IMR-90 (cell line): ENCODE data around the gene VCL. TPM values are rescaled to one million over a fixed set of nuclear protein-coding genes. Genes with fewer than 3 reads are reported as not detected.
A peak's percentile ranks its signal among the peaks of the same experiment; 100 is the strongest.

Experiments used
- ATAC-seq: fragments of 200-7000 bp; cut with Tn5 transposase; 2 replicates; pipeline ENCODE4 v1.9.1; 2020; ENCODE audit warnings: low read depth, mild to moderate bottlenecking, moderate library complexity
- BruUV-seq: library from RNA; stranded (reverse); fragments of 400-500 nt; replicated peaks from 2 replicates; lab custom pipeline; 2021; lab: Mats Ljungman, UMichigan
- CTCF ChIA-PET: fragments of 300-600 bp; formaldehyde crosslinking; extraction: SDS; loops from one replicate; lab custom pipeline; 2021; ENCODE audit warnings: antibody characterized with exemption; lab: Yijun Ruan, JAX
- POLR2A ChIA-PET: fragments of 300-600 bp; sonication (Branson Sonifier 250); formaldehyde crosslinking; loops from one replicate; lab custom pipeline; 2022; ENCODE audit warnings: antibody characterized with exemption; ENCODE audit not compliant: unreplicated experiment; lab: Charles Lee
- DNase-seq: peaks from one replicate; pipeline ENCODE4 v3.0.0; 2013
- H2AFZ ChIP-seq: replicated peaks from 2 replicates; pipeline ENCODE3; 2013; ENCODE audit warnings: low read length, mild to moderate bottlenecking; ENCODE audit not compliant: poor library complexity
- H2AK5ac ChIP-seq: 2 replicates; pipeline ENCODE4 v1.6.1; 2013; ENCODE audit warnings: low read depth, low read length, inconsistent platforms
- H2AK9ac ChIP-seq: replicated peaks from 2 replicates; pipeline ENCODE3; 2013; ENCODE audit warnings: mild to moderate bottlenecking, low read depth, low read length, moderate library complexity; ENCODE audit not compliant: poor library complexity
- H2BK120ac ChIP-seq: 2 replicates; pipeline ENCODE4 v1.6.1; 2013; ENCODE audit warnings: low read depth, low read length, inconsistent platforms
- H2BK15ac ChIP-seq: 3 replicates; pipeline ENCODE4 v1.6.1; 2013; ENCODE audit warnings: low read depth, low read length, inconsistent platforms
- H2BK20ac ChIP-seq: 2 replicates; pipeline ENCODE4 v1.6.1; 2013; ENCODE audit warnings: low read depth, mild to moderate bottlenecking, inconsistent platforms, low read length, moderate library complexity
- H2BK5ac ChIP-seq: 2 replicates; pipeline ENCODE4 v1.6.1; 2013; ENCODE audit warnings: mild to moderate bottlenecking, low read depth, low read length, inconsistent platforms; ENCODE audit not compliant: poor library complexity, severe bottlenecking
- H3K14ac ChIP-seq: replicated peaks from 2 replicates; pipeline ENCODE4 v1.6.1; 2013; ENCODE audit warnings: low read depth, low read length, inconsistent platforms
- H3K18ac ChIP-seq: 2 replicates; pipeline ENCODE4 v1.6.1; 2013; ENCODE audit warnings: low read depth, low read length, control low read depth
- H3K23ac ChIP-seq: 2 replicates; pipeline ENCODE4 v1.6.1; 2013; ENCODE audit warnings: low read depth, low read length, inconsistent platforms
- H3K27ac ChIP-seq: 2 replicates; pipeline ENCODE4 v1.5.1; 2013; ENCODE audit warnings: mild to moderate bottlenecking, control low read depth, low read length; ENCODE audit not compliant: insufficient read depth
- H3K27me3 ChIP-seq: 2 replicates; pipeline ENCODE4 v1.6.1; 2013; ENCODE audit warnings: low read length; ENCODE audit not compliant: control insufficient read depth, insufficient read depth
- H3K36me3 ChIP-seq: 2 replicates; pipeline ENCODE4 v1.6.1; 2013; ENCODE audit warnings: low read length, mixed read lengths; ENCODE audit not compliant: control insufficient read depth, insufficient read depth
- H3K4ac ChIP-seq: 2 replicates; pipeline ENCODE4 v1.6.1; 2013; ENCODE audit warnings: low read depth, low read length, inconsistent platforms
- H3K4me1 ChIP-seq: 2 replicates; pipeline ENCODE4 v1.6.1; 2013; ENCODE audit warnings: low read length, mixed read lengths; ENCODE audit not compliant: control insufficient read depth, insufficient read depth
- H3K4me2 ChIP-seq: 2 replicates; pipeline ENCODE4 v1.6.1; 2013; ENCODE audit warnings: low read depth, mild to moderate bottlenecking, control low read depth, low read length, moderate library complexity
- H3K4me3 ChIP-seq: 2 replicates; pipeline ENCODE4 v1.5.1; 2013; ENCODE audit warnings: low read depth, mild to moderate bottlenecking, control low read depth, low read length, moderate library complexity; ENCODE audit not compliant: insufficient read depth
- H3K56ac ChIP-seq: 2 replicates; pipeline ENCODE4 v1.6.1; 2013; ENCODE audit warnings: low read length, inconsistent platforms; ENCODE audit not compliant: insufficient read depth; ENCODE audit errors: extremely low read depth
- H3K79me1 ChIP-seq, 2 experiments: 2 replicates each; pipeline ENCODE4 v1.6.1; 2013; ENCODE audit warnings: low read length in 2 of 2, inconsistent platforms in 1 of 2, low read depth in 1 of 2
- H3K9ac ChIP-seq: 2 replicates; pipeline ENCODE4 v1.6.1; 2013; ENCODE audit warnings: low read depth, low read length, control low read depth
- H3K9me1 ChIP-seq: 2 replicates; pipeline ENCODE4 v1.6.1; 2013; ENCODE audit warnings: low read length, inconsistent platforms; ENCODE audit not compliant: insufficient read depth
- H3K9me3 ChIP-seq: 2 replicates; pipeline ENCODE4 v1.6.1; 2013; ENCODE audit warnings: low read length; ENCODE audit not compliant: control insufficient read depth, insufficient read depth
- H4K20me1 ChIP-seq: 2 replicates; pipeline ENCODE4 v1.6.1; 2013; ENCODE audit warnings: low read length, inconsistent platforms; ENCODE audit not compliant: insufficient read depth
- H4K5ac ChIP-seq: 2 replicates; pipeline ENCODE4 v1.6.1; 2013; ENCODE audit warnings: mild to moderate bottlenecking, low read depth, low read length, control low read depth
- H4K8ac ChIP-seq, 2 experiments: 2 replicates each; pipeline ENCODE4 v1.6.1; 2013; ENCODE audit warnings: low read depth in 2 of 2, low read length in 2 of 2, control low read depth in 1 of 2, inconsistent platforms in 1 of 2
- H4K91ac ChIP-seq: 2 replicates; pipeline ENCODE4 v1.6.1; 2013; ENCODE audit warnings: low read depth, low read length, inconsistent platforms; ENCODE audit not compliant: insufficient read depth
- CEBPB ChIP-seq: IDR thresholded peaks from 2 replicates; pipeline ENCODE4 v1.6.1; 2012; ENCODE audit warnings: low read depth, low read length, improper control_type of control experiment
- MAZ ChIP-seq: IDR thresholded peaks from 2 replicates; pipeline ENCODE4 v1.6.1; 2012; ENCODE audit warnings: low read depth, mild to moderate bottlenecking, low read length, improper control_type of control experiment, moderate library complexity, borderline replicate concordance
- MXI1 ChIP-seq: IDR thresholded peaks from 2 replicates; pipeline ENCODE4 v1.6.1; 2012; ENCODE audit warnings: low read depth, mild to moderate bottlenecking, low read length, moderate library complexity, borderline replicate concordance
- NFE2L2 ChIP-seq: fragments of 150-350 bp; IDR thresholded peaks from 2 replicates; pipeline ENCODE4 v1.6.1; 2016; ENCODE audit warnings: low read depth, mild to moderate bottlenecking, low read length
- WGBS, 2 experiments: methylation state at CpG; one replicate each; pipeline versions ENCODE4 v1.1.5 to v1.1.7; 2013; ENCODE audit warnings: missing lambda C conversion rate in 2 of 2; ENCODE audit not compliant: insufficient read length in 1 of 2; ENCODE audit errors: extremely low coverage in 2 of 2; 5-methylcytosine and 5-hydroxymethylcytosine counted together
- dilution Hi-C: fragments of 300-500 bp; cut with HindIII; formaldehyde crosslinking; loops from one replicate; pipeline ENCODE4 v1.14.3; 2018; ENCODE audit warnings: low sequenced_read_pairs; ENCODE audit not compliant: unreplicated experiment
- in situ Hi-C: fragments of 300-500 bp; cut with MboI; formaldehyde crosslinking; loops from 3 replicates; pipeline ENCODE4 v1.14.3; 2019; ENCODE audit warnings: low sequenced_read_pairs, inconsistent platforms, mixed read lengths
- intact Hi-C: fragments of 100-400 bp; cut with micrococcal nuclease; formaldehyde crosslinking; loops from 2 replicates; pipeline ENCODE4 v1.10.0; 2022
- polyA plus RNA-seq, 3 experiments: library from polyadenylated mRNA; depleted of rRNA; stranded (reverse); fragments of >200 nt; gene quantifications; 2 replicates each; pipeline ENCODE4 v1.2.3, GENCODE V29; 2012; ENCODE audit warnings: low replicate concordance in 1 of 3
- total RNA-seq: library from RNA; depleted of rRNA; stranded (reverse); fragments of >200 nt; gene quantifications from 2 replicates; pipeline ENCODE4 v1.2.3, GENCODE V29; 2012
- TF ChIP-seq, protein P1 (sequence below): conservative IDR thresholded peaks from 2 replicates; pipeline ENCODE4 v1.5.1; 2012; ENCODE audit warnings: mild to moderate bottlenecking, low read depth, low read length, improper control_type of control experiment
- TF ChIP-seq, protein P2 (sequence below): fragments of 150-350 bp; IDR thresholded peaks from 2 replicates; pipeline ENCODE4 v1.6.1; 2016; ENCODE audit warnings: low read depth, mild to moderate bottlenecking, low read length, moderate library complexity, borderline replicate concordance

The VCL gene
- total and polyA plus RNA-seq, 2 of the 4 experiments (the other 2 are of a cell fraction), result 227 to 283 TPM

DNA sequence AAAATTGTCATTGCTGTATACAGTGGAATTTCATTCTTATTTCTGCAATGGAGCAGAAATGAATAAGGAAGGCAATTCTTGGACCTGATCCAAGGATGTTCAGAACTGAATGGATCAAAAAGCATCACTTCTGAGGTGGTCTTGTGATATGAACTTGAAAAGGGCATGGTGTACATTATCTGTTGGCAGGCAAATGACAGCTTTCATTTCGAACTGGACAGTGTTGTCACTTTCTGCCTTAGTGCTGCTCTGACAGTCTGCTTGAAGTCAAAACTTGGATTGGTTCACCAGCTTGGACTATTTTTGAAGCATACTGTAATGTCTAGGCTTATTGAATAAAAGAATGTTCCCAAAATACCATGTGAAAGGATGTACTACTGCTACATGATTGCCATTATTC lies 52.0 kb downstream of the VCL start:
- no TSS peak for BruUV-seq
- Histone ChIP-seq H3K27me3 (no peaks in the 10 kb centered on the region), H3K27ac (peak overlapping the region; percentile 48; the same call in 1 of the 2 replicates), H2BK20ac (peak overlapping the region; percentile 65; the same call in 1 of the 2 replicates), H3K79me1 (peaks cover 11 to 58% of the 10 kb centered on the region in 2 experiments; a peak in 3 of 4 replicates), H3K14ac (peak overlapping the region; percentile 61), H3K4me1 (peaks cover 21% of the 10 kb centered on the region), H3K18ac (peak overlapping the region; percentile 63; the same call in 1 of the 2 replicates), H3K9me3 (no peaks in the 10 kb centered on the region), H4K91ac (peak overlapping the region; percentile 33; the same call in 1 of the 2 replicates), H3K4ac (peak overlapping the region; percentile 60; the same call in 1 of the 2 replicates), H2BK5ac (peak overlapping the region; percentile 70), H4K20me1 (peaks cover 71% of the 10 kb centered on the region), H3K36me3 (peaks cover 13% of the 10 kb centered on the region), H3K4me2 (peak overlapping the region; percentile 43; the same call in 1 of the 2 replicates), H3K9me1 (peaks cover 25% of the 10 kb centered on the region), H3K4me3 (no peak overlapping the region), H3K9ac (no peak overlapping the region), H4K8ac (peak overlapping the region in 1 of 2 experiments; percentile 37; a peak in 1 of 4 replicates), H2BK15ac (no peak overlapping the region; the same call in 2 of the 3 replicates), H2AK9ac (no peak overlapping the region), H2BK120ac (peak overlapping the region; percentile 42), H3K23ac (peak overlapping the region; percentile 91), H3K56ac (no peak overlapping the region), H2AFZ (no peak overlapping the region), H2AK5ac (peak overlapping the region; percentile 77; the same call in 1 of the 2 replicates), H4K5ac (peak overlapping the region; percentile 9; the same call in 1 of the 2 replicates)
- TF ChIP-seq MXI1, result no peak
- TF ChIP-seq CEBPB, result no peak
- no peak for TF ChIP-seq MAZ
- TF ChIP-seq, protein P1, sequence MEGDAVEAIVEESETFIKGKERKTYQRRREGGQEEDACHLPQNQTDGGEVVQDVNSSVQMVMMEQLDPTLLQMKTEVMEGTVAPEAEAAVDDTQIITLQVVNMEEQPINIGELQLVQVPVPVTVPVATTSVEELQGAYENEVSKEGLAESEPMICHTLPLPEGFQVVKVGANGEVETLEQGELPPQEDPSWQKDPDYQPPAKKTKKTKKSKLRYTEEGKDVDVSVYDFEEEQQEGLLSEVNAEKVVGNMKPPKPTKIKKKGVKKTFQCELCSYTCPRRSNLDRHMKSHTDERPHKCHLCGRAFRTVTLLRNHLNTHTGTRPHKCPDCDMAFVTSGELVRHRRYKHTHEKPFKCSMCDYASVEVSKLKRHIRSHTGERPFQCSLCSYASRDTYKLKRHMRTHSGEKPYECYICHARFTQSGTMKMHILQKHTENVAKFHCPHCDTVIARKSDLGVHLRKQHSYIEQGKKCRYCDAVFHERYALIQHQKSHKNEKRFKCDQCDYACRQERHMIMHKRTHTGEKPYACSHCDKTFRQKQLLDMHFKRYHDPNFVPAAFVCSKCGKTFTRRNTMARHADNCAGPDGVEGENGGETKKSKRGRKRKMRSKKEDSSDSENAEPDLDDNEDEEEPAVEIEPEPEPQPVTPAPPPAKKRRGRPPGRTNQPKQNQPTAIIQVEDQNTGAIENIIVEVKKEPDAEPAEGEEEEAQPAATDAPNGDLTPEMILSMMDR, result no peak
- TF ChIP-seq, protein P2, sequence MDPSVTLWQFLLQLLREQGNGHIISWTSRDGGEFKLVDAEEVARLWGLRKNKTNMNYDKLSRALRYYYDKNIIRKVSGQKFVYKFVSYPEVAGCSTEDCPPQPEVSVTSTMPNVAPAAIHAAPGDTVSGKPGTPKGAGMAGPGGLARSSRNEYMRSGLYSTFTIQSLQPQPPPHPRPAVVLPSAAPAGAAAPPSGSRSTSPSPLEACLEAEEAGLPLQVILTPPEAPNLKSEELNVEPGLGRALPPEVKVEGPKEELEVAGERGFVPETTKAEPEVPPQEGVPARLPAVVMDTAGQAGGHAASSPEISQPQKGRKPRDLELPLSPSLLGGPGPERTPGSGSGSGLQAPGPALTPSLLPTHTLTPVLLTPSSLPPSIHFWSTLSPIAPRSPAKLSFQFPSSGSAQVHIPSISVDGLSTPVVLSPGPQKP, result no peak
- no peak for TF ChIP-seq NFE2L2
- ATAC-seq (no peak), DNase-seq (no peak)
- CTCF ChIA-PET, result interaction anchor here (0.7 to 0.9 kb wide), 2 partner anchors 14 to 109 kb away, joined by 3 read pairs; no protein-coding TSS in a partner anchor
- intact Hi-C loops, result no loop called here
- in situ Hi-C loops, result no loop called here
- dilution Hi-C loops, result no loop called here
- POLR2A ChIA-PET, result no interaction called here
- no CpG with 5 or more reads among the region's 1 CpG for WGBS, 2 experiments
